ENCODE data around the gene MAPK8IP3. TPM values are rescaled to one million over a fixed set of nuclear protein-coding genes. Genes with fewer than 3 reads are reported as not detected.

The MAPK8IP3 gene
- total RNA-seq, 1 experiment from 2014 or later: 13.4 TPM

- H3K4me3 ChIP-seq: no peak overlapping the region
- no peaks in the 10 kb centered on the region for H3K9me3 ChIP-seq
- no peaks in the 10 kb centered on the region for H3K27me3 ChIP-seq
- peaks cover 54% of the 10 kb centered on the region for H3K36me3 ChIP-seq
- no peak for DNase-seq
Measured at GRCh38 chr16:1673424-1674151, 32.4 kb upstream of the MAPK8IP3 start.

GRCh38 chr16:1674306-1674705, 31.7 kb upstream of the MAPK8IP3 start:
- peaks cover 53% of the 10 kb centered on the region for H3K36me3 ChIP-seq
- no peak for DNase-seq
- no peaks in the 10 kb centered on the region for H3K27me3 ChIP-seq
- no peak overlapping the region for H3K4me3 ChIP-seq
- H3K9me3 ChIP-seq: no peaks in the 10 kb centered on the region

DNA sequence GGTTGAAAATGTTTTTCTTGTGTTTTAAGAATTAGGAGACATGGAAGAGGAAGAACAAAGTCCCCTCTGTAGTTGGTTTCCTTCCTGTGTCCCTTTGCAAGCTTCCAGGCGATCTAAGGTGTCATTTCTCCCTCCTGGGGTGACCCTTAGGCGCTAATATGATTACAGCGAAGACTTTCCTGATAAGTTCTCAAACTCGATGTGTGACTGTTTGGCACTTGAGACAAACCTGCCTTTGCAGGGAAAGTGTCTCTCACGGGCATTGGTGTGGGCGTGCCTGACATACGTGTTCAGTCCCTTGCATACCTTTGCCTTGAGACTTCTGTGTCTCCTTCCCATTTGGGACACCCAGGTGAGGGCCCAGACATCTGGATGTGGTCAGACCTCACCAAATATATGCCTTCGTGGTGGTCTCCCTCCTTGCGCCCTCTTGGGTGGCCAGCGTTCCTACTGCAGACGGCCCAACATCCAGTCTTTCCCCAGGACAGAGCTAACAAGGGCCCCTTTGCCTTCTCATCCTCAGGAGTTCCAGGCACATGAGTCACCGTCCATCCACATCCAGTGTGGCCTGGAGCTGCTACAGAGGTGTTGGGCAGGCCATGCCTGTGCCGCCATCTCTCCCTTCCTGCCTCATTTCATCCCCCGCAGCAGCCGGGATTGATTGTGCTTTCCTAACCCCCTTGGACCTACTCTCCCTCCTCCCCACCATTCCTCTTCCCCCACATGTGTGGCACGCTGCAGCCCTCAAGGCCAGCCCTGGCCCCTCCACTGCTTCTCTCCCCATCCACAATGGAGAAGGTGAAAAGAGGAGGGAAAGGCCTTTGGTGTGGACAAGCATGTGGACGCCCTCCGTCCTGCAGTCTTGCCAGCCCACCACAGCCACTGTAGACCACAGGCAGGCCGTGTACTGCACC, 31.0 kb upstream of the MAPK8IP3 start:
- DNase-seq: peak; percentile 23
- Histone ChIP-seq H3K4me3 (no peak overlapping the region), H3K36me3 (peaks cover 54% of the 10 kb centered on the region), H3K27me3 (no peaks in the 10 kb centered on the region), H3K9me3 (no peaks in the 10 kb centered on the region)

- peaks cover 61% of the 10 kb centered on the region for H3K36me3 ChIP-seq
Measured at GRCh38 chr16:1676661-1677060, 29.3 kb upstream of the MAPK8IP3 start.

GRCh38 chr16:1677339-1677738, 28.7 kb upstream of the MAPK8IP3 start:
- Histone ChIP-seq H3K27me3 (no peaks in the 10 kb centered on the region), H3K9me3 (no peaks in the 10 kb centered on the region), H3K4me3 (peak overlapping the region; percentile 93), H3K36me3 (peaks cover 66% of the 10 kb centered on the region)
- no peak for DNase-seq

More at GRCh38 chr16:1676661-1677060, 29.3 kb upstream of the MAPK8IP3 start:
- Histone ChIP-seq H3K9me3 (no peaks in the 10 kb centered on the region), H3K4me3 (no peak overlapping the region), H3K27me3 (no peaks in the 10 kb centered on the region)
- DNase-seq: no peak

GRCh38 chr16:1677942-1678499, 28.0 kb upstream of the MAPK8IP3 start, which contains the start of gene JPT2:
Gene JPT2 (plus strand): TSS chr16:1678279. CDS start chr16:1678313, 34 bp downstream.
- Histone ChIP-seq H3K4me3 (peak within 1 kb of the TSS; percentile 93), H3K36me3 (peaks cover 68% of the 10 kb centered on the region), H3K27me3 (no peaks in the 10 kb centered on the region), H3K9me3 (no peaks in the 10 kb centered on the region)
- peak; percentile 99 for DNase-seq

DNA sequence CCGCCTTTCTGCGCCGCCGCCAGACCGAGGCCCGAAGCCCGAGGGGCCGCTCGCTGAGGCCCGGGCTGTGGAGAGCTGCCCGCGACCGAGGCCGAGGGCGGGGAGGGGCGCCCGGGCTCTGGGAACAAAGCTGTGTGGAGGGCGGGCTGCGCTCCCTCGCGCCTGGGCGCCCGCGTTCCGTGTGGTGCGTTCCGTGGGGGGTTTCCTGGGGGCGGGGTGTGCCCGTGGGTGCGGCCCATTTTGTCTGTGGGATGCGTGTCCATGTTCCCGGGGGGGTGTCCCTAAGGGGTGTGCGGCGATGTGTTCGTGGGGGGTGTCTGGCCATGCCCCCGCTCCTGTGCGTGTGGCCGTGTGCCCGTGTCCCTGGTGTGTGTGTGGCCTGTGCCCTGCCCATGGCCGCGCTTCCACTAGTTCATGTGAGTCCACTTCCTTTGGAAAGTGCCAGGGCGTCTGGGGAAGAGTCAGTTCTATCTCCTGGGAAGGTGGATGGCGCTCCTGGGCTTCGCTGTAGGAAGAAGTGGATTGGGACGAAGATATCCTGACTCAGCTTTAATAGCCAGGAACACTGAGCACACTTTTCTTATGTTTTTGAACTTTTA, 27.4 kb upstream of the MAPK8IP3 start:
- Histone ChIP-seq H3K4me3 (peak overlapping the region; percentile 93), H3K27me3 (no peaks in the 10 kb centered on the region), H3K9me3 (no peaks in the 10 kb centered on the region), H3K36me3 (peaks cover 70% of the 10 kb centered on the region)
- peak; percentile 57 for DNase-seq

DNA sequence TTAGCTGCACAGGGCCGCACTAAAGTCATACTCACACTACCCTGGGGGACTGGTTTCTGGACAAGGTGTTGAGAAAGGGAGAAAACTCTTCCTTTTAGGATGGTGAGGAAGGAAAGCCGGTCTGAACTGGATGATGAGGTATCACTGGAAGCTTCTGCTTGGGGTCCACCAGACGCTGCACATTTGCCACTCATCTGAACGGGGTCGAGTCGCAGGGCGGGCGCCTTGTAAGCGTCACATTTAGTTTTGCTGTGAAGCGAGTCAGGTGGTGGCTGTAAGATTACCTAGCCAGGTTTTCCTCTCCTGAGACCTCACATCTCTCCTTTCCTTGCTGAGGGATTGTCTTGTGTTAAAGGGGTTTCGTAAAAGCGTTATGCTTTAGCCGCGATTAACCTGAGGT, 25.6 kb upstream of the MAPK8IP3 start:
- H3K36me3 ChIP-seq: peaks cover 68% of the 10 kb centered on the region

DNA sequence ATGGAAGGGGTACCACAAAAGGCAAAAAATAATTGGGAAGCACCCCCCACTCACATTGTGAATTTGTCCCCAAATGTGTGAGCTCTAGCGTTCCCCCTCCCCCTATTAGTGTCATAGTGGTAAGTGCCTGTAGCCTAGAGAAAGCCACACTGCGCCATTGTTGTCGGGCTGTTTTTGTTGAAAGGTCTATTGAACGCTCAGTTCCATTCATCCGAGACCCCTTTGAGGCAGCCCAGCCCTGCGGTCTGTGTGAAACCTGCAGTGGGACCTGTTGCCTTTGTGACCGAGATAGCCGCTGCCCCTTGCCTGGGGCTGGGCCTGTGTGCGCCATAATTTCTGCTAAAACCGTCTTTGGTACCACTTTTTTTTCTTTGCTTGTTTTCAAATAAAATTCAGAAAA, 25.0 kb upstream of the MAPK8IP3 start:
- no peaks in the 10 kb centered on the region for H3K9me3 ChIP-seq
- H3K4me3 ChIP-seq: no peak overlapping the region
- DNase-seq: no peak
- no peaks in the 10 kb centered on the region for H3K27me3 ChIP-seq
- peaks cover 68% of the 10 kb centered on the region for H3K36me3 ChIP-seq

More for the DNA sequence above, 25.6 kb upstream of the MAPK8IP3 start:
- Histone ChIP-seq H3K27me3 (no peaks in the 10 kb centered on the region), H3K9me3 (no peaks in the 10 kb centered on the region), H3K4me3 (no peak overlapping the region)
- no peak for DNase-seq

DNA sequence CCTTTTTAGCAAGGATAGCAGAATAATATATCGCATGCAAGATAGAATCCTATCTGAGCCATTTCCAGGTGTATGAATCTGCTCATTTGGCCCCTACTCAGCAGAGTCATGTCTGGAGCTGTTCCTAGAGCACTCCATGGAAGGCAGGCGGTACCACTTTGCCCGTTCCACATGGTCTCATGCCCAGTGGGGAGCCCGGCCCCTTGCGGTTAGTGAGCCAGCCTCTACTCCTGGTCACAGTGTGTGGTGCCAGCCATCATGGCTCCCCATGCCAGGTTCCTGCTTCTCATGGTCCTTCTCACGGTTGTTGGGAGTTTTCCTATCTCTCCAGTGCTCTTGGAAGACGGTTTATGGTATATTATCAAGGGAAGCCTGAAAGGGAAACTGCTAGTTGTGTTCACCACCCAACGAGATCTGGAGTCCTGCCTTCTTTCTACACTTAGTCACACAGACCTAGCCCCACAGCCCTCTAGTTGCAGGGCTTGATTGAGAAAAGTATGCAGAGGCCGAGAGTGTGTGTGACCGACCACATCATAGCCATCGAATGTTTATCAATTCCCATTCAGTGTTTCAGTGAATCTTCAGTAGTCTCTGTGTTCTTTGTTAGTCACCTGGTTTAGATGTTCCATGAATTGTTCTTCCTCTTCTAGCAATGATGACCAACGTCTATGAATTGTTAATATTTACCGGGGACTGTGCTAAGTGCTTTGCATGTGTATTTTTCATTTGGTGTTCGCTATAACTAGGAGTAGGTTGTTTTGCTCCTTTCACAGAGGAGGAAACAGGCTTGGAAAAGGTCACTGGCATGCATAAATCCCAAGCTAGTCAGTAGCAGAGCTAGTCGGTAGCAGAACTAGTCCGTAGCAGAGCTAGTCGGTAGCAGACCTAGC, 18.3 kb upstream of the MAPK8IP3 start:
- Histone ChIP-seq H3K27me3 (no peaks in the 10 kb centered on the region), H3K36me3 (peaks cover 83% of the 10 kb centered on the region), H3K4me3 (no peak overlapping the region), H3K9me3 (no peaks in the 10 kb centered on the region)
- peak; percentile 57 for DNase-seq

DNA sequence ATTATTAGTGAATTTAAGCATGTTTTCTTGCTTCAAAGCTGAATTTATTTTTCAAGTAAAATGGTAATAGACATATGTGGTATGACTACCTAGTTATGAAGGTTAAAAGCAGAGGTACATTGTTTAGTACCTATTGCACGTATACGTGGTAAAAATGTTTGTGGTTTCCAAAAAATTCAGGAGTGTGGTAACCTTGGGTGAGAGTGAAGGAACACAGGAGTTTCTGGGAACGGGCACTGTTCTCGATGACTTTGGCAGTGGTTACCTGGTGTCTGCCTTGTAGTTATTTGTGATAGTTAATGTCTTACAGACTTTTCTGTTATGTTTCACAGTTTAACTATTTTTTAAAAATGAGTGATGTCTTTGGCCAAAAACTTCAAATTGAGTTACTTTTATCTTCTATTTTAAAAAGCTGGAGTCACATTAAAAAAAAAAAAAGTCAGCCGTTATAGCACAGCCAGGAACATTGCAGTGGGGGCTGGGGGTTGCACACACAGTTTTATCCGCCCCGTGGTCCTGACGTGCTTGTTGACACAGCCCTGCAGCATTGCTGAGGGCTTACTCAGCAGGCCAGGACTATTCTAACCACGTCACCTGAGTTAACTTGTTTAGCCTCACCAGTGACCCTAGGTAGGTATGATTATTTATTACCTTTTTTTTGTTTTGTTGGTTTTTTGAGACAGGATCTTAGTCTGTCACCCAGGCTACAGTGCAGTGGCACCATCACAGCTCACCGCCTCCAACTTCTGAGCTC, 17.0 kb upstream of the MAPK8IP3 start:
- H3K36me3 ChIP-seq: peaks cover 84% of the 10 kb centered on the region
- no peak overlapping the region for H3K4me3 ChIP-seq
- H3K27me3 ChIP-seq: no peaks in the 10 kb centered on the region
- H3K9me3 ChIP-seq: no peaks in the 10 kb centered on the region
- no peak for DNase-seq

- Histone ChIP-seq H3K9me3 (no peaks in the 10 kb centered on the region), H3K27me3 (no peaks in the 10 kb centered on the region), H3K36me3 (peaks cover 85% of the 10 kb centered on the region), H3K4me3 (no peak overlapping the region)
- DNase-seq: no peak
Measured at GRCh38 chr16:1689853-1690252, 16.1 kb upstream of the MAPK8IP3 start.

GRCh38 chr16:1690810-1691209, 15.2 kb upstream of the MAPK8IP3 start:
- Histone ChIP-seq H3K9me3 (no peaks in the 10 kb centered on the region), H3K4me3 (no peak overlapping the region), H3K27me3 (no peaks in the 10 kb centered on the region), H3K36me3 (peaks cover 85% of the 10 kb centered on the region)
- DNase-seq: no peak

DNA sequence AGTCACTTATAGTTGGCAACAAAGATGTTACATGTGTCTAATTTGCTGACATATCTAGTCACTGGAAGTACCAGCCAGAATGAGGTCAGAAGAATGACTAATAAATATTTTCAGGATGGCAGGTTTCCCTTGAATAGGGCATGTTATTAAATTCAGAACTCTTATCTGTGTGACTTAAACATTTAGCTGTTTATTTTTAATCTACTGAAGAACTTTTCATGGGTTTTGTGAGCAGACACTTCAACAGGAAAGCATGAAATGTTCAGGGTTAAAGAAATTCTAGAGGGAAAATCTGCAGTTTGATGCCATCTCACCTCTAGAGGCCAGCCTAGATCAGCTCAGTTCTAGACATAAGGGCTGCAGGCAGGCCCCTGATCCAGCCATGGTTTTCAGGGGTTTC, 14.7 kb upstream of the MAPK8IP3 start:
- H3K36me3 ChIP-seq: peaks cover 87% of the 10 kb centered on the region
- H3K9me3 ChIP-seq: no peaks in the 10 kb centered on the region; the same call in 1 of the 2 replicates
- no peak overlapping the region for H3K4me3 ChIP-seq
- no peak for DNase-seq
- H3K27me3 ChIP-seq: no peaks in the 10 kb centered on the region

GRCh38 chr16:1691956-1692355, 14.0 kb upstream of the MAPK8IP3 start:
- DNase-seq: peak; percentile 67

More at GRCh38 chr16:1691956-1692355, 14.0 kb upstream of the MAPK8IP3 start:
- no peaks in the 10 kb centered on the region for H3K27me3 ChIP-seq
- peaks cover 88% of the 10 kb centered on the region for H3K36me3 ChIP-seq
- peaks cover 4% of the 10 kb centered on the region for H3K9me3 ChIP-seq
- no peak overlapping the region for H3K4me3 ChIP-seq
